Measurements from ENCODE around the gene MIPOL1. TPM values are rescaled to one million over a fixed set of nuclear protein-coding genes. Genes with fewer than 3 reads are reported as not detected.

The MIPOL1 gene
- total and polyA plus RNA-seq, 2 of the 13 experiments (the other 11 are each of a cell fraction or from before 2014, with no cell fraction given) = 8.6 to 34.2 TPM

DNA sequence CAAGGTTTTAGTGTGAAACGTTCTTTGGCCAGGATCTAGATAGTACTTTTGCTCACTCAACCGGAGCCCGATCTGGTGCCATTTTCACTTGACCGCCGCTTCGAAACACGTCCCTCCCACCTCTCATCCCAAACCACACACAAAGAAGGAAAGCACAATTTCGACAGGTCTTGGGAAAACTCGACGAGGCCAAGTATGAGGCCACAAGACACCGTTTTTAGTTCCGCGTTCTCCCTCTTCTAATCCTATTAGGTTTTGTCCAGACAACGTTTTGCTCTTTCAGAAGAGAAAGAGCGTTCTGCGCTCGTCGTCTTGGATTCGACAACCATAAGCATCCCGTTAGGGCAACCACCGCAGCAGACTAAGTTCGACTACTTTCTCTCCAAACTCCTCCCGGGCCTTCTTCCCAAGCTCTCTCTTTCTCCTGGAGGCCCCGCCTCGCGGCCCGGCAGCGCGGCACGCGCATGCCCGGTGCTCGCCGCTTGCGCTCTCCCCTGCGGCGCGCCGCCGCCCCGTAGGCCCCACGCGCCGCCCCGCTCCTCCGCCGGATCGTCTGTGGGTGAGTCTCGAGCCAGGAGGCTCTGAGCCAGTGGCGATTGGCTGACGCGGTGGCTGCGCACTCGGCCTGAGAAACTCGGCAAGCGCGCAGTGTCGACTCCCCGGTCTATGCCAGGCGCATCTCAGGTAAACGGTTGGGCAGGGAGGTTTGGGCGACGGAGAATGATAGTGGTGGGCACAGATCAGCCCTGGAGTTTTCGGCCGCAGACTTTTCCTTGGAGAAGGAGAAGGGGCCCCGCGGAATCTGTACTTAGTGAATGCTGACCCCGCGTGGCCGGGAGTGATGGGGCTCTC, at the start of gene MIPOL1 (continued):
- TF ChIP-seq JUN (CRISPR knock-in tag; IDR thresholded peaks at IDR 0.05) (peak; percentile 71), BRD4 (CRISPR knock-in tag; IDR thresholded peaks at IDR 0.05) (peak; percentile 32; the same call in 1 of the 2 replicates), RBFOX2 (IDR thresholded peaks at IDR 0.05; ENCODE audit: low read depth, low read length) (peak; percentile 96), ZNF652 (CRISPR knock-in tag; IDR thresholded peaks at IDR 0.05; ENCODE audit: borderline replicate concordance, low read depth) (no peak), ZNF207 (IDR thresholded peaks at IDR 0.05; ENCODE audit: borderline replicate concordance) (no peak), REXO4 (CRISPR knock-in tag; IDR thresholded peaks at IDR 0.05; ENCODE audit: borderline replicate concordance) (no peak), ZFP36 (IDR thresholded peaks at IDR 0.05; ENCODE audit: borderline replicate concordance, low read depth, low read length, partially characterized antibody) (no peak), STAG1 (CRISPR knock-in tag; IDR thresholded peaks at IDR 0.05) (peak; percentile 34), RXRA (CRISPR knock-in tag; IDR thresholded peaks at IDR 0.05) (peak; percentile 83), ZNF773 (CRISPR knock-in tag; IDR thresholded peaks at IDR 0.05; ENCODE audit: borderline replicate concordance) (peak; percentile 90; the same call in 1 of the 2 replicates)
- TF ChIP-seq, protein P1, sequence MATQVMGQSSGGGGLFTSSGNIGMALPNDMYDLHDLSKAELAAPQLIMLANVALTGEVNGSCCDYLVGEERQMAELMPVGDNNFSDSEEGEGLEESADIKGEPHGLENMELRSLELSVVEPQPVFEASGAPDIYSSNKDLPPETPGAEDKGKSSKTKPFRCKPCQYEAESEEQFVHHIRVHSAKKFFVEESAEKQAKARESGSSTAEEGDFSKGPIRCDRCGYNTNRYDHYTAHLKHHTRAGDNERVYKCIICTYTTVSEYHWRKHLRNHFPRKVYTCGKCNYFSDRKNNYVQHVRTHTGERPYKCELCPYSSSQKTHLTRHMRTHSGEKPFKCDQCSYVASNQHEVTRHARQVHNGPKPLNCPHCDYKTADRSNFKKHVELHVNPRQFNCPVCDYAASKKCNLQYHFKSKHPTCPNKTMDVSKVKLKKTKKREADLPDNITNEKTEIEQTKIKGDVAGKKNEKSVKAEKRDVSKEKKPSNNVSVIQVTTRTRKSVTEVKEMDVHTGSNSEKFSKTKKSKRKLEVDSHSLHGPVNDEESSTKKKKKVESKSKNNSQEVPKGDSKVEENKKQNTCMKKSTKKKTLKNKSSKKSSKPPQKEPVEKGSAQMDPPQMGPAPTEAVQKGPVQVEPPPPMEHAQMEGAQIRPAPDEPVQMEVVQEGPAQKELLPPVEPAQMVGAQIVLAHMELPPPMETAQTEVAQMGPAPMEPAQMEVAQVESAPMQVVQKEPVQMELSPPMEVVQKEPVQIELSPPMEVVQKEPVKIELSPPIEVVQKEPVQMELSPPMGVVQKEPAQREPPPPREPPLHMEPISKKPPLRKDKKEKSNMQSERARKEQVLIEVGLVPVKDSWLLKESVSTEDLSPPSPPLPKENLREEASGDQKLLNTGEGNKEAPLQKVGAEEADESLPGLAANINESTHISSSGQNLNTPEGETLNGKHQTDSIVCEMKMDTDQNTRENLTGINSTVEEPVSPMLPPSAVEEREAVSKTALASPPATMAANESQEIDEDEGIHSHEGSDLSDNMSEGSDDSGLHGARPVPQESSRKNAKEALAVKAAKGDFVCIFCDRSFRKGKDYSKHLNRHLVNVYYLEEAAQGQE (IDR thresholded peaks at IDR 0.05; ENCODE audit: borderline replicate concordance in 1 of 2, low read depth in 1 of 2, low read length in 2 of 2) = no peak; a peak in 2 of 4 replicates
- TF ChIP-seq, protein P2, sequence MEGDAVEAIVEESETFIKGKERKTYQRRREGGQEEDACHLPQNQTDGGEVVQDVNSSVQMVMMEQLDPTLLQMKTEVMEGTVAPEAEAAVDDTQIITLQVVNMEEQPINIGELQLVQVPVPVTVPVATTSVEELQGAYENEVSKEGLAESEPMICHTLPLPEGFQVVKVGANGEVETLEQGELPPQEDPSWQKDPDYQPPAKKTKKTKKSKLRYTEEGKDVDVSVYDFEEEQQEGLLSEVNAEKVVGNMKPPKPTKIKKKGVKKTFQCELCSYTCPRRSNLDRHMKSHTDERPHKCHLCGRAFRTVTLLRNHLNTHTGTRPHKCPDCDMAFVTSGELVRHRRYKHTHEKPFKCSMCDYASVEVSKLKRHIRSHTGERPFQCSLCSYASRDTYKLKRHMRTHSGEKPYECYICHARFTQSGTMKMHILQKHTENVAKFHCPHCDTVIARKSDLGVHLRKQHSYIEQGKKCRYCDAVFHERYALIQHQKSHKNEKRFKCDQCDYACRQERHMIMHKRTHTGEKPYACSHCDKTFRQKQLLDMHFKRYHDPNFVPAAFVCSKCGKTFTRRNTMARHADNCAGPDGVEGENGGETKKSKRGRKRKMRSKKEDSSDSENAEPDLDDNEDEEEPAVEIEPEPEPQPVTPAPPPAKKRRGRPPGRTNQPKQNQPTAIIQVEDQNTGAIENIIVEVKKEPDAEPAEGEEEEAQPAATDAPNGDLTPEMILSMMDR (CRISPR knock-in tag; IDR thresholded peaks at IDR 0.05) = peak; percentile 77
- TF ChIP-seq, protein P3, sequence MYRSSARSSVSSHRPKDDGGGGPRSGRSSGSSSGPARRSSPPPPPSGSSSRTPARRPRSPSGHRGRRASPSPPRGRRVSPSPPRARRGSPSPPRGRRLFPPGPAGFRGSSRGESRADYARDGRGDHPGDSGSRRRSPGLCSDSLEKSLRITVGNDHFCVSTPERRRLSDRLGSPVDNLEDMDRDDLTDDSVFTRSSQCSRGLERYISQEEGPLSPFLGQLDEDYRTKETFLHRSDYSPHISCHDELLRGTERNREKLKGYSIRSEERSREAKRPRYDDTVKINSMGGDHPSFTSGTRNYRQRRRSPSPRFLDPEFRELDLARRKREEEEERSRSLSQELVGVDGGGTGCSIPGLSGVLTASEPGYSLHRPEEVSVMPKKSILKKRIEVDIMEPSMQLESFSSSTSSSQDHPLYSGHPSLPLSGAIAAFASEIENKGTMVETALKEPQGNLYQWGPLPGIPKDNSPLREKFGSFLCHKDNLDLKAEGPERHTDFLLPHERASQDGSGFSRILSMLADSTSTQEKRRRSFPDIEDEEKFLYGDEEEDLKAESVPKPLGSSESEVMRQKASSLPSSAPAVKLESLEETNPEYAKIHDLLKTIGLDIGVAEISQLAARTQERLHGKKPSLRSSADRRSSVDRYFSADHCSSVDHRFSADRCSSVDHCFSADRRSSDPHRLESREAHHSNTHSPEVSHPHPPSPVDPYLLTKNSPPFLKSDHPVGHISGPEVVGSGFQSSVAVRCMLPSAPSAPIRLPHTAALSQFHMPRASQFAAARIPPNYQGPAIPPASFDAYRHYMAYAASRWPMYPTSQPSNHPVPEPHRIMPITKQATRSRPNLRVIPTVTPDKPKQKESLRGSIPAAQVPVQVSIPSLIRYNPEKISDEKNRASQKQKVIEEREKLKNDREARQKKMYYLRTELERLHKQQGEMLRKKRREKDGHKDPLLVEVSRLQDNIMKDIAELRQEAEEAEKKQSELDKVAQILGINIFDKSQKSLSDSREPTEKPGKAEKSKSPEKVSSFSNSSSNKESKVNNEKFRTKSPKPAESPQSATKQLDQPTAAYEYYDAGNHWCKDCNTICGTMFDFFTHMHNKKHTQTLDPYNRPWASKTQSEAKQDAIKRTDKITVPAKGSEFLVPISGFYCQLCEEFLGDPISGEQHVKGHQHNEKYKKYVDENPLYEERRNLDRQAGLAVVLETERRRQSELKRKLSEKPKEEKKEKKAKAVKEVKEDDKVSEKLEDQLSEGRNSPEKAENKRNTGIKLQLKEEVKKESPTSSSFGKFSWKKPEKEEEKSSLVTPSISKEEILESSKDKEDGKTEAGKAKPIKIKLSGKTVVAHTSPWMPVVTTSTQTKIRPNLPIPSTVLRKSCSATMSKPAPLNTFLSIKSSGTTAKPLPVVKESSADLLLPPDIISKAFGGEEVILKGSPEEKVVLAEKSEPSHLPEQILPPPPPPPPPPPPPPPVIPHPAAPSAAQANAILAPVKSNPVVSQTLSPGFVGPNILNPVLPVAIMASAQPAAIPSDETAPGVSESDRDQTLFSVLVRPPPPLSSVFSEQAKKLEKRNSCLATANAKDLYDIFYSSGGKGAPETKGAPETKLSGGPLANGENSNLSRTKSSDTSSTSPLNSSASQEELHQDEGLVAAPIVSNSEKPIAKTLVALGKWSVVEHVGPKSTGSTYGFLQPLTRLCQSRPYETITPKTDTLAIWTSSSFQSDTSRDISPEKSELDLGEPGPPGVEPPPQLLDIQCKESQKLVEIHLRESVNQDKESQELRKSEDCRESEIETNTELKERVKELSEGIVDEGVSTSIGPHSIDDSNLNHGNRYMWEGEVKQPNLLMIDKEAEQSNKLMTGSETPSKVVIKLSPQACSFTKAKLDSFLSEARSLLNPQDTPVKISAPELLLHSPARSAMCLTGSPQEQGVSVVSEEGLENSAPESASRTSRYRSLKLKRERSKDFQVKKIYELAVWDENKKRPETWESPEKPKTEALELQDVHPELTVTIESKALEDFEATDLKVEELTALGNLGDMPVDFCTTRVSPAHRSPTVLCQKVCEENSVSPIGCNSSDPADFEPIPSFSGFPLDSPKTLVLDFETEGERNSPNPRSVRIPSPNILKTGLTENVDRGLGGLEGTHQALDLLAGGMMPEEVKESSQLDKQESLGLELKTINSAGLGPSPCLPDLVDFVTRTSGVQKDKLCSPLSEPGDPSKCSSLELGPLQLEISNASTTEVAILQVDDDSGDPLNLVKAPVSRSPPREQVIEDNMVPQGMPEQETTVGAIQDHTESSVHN (CRISPR knock-in tag; IDR thresholded peaks at IDR 0.05) = no peak
- TF ChIP-seq, protein P4, sequence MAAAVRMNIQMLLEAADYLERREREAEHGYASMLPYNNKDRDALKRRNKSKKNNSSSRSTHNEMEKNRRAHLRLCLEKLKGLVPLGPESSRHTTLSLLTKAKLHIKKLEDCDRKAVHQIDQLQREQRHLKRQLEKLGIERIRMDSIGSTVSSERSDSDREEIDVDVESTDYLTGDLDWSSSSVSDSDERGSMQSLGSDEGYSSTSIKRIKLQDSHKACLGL (CRISPR knock-in tag; IDR thresholded peaks at IDR 0.05) = peak; percentile 73; the same call in 1 of the 2 replicates
